GM19023 (cell line): ENCODE results near the gene HEXD.
"Not testable (repeated sequence)": the region's sequence is repeated elsewhere in the genome, so short reads cannot be mapped to it uniquely, and the experiment has no call there.

Experiments used
- ATAC-seq: cut with Tn5 transposase; IDR thresholded peaks from one replicate; pipeline ENCODE4 v1.9.1; 2021; ENCODE audit warnings: mild to moderate bottlenecking, moderate library complexity; ENCODE audit not compliant: unreplicated experiment

HEXD gene

GRCh38 chr17:82396601-82397435 is 21.3 kb upstream of the HEXD start:
- ATAC-seq, result no peak

- ATAC-seq, result no peak
These were observed 20.5 kb upstream of the HEXD start for GRCh38 chr17:82397449-82398335.

- ATAC-seq, result no peak
These were observed 19.1 kb upstream of the HEXD start for GRCh38 chr17:82399041-82399441.

DNA sequence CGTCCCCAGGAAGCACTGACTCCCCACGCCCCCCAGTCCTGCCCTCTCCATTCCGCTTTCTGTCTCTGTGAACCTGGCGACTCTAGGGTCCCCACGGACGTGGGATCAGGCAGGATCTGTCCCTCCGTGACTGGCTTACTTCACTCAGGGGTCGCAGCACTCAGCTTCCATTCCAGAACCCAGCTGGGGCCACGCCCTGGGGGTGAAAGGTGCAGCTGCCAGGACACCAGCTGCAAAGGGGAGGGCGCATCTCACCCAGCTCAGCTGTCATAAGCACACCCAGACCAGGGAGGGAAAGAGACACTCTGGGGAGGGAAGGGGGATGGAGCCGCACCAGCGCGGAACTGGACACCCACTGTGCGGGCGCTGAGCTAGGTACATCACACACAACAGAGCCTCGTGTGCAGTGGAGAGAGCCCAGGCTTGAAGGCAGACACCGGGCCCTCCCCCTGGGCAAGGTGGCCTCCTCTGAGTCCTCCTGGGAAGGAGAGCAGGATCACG is 18.5 kb upstream of the HEXD start:
- ATAC-seq, result no peak

DNA sequence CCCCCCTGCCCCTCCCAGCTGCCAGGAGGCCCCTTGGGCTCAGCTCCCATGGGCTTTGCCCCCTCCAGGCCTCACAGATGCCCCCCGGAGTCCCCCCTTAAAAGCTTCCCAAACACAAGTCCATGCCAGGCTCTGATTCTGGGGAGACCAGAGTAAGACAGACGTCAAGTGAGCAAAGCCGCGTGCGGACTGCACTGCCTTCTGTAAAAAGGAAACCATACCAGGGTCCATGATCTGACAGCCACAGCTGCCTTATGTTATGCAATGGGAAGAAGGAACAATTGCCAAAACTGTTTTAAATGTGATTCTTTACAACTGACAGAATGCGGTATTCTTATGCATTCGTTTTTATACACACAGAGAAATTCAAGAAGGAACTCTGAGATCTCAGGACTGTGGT is 17.9 kb upstream of the HEXD start:
- ATAC-seq, result no peak

DNA sequence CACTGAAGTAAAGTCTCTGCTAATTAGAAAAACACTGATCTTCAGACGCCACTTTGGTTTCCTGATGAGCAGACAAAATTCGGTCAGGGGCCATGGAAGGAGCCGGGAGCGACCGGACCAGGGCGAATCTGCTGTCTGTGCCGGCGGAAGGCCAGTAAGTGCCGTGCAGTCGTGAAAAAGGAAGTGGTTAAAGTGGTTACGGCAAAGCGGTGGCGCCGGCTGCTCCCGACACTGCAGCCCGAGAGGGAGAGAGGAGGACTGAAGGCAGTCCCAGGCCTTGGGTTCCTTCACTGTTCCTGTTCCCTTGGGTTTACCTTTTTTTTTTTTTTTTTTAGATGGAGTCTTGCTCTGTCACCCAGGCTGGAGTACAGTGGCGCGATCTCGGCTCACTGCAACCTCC is 17.3 kb upstream of the HEXD start:
- no peak for ATAC-seq

- ATAC-seq, result peak; percentile 72
These were observed 15.3 kb upstream of the HEXD start for GRCh38 chr17:82402865-82403264.

DNA sequence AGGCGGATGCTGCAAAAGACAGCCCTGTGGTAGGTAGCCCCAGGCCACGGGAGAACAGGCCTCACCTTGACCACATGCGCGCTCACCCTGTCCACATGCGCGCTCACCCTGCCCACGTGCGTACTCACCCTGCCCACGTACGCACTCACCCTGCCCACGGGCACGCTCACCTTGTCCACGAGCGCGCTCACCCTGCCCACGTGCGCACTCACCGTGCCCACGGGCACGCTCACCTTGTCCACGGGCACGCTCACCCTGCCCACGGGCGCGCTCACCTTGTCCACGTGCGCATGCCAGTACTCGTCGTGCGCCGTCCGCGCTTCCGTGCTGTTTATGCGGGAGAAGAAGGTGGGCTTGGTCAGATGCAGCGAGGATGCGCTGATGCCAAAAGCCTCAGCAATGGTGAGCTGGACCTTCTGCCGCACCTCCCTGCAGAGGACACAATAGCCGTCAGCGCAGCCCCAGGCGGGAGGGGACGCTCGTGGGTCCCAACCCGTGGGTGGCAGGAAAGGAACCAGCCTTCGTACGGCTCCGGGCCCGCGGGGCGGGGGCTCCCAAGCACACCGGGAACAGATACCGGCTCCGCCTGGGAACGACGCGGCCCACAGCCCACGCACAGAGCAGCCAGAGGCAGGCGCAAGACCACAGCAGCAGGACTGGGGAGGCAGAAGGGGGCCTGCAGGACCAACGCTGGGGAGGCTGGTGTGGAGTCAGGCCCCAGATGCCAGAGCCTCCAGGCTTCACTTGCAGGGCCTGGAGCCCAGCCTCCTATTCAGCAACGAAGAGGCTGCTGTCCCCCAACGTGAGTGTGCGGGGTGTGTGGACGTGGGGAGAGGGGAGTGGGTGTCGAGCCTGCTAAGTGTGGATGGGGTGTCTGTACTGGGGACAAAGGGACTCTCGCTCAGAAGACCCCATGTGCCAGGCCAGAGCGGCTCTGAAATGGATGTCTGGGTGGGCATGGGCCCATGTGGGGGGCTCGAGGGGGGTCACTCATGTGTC is 14.2 kb upstream of the HEXD start:
- no peak for ATAC-seq

- no peak for ATAC-seq
These were observed 13.1 kb upstream of the HEXD start for GRCh38 chr17:82405051-82405450.

- ATAC-seq, result no peak
These were observed 11.9 kb upstream of the HEXD start for GRCh38 chr17:82406131-82406671.

GRCh38 chr17:82407255-82407654 is 10.9 kb upstream of the HEXD start:
- no peak for ATAC-seq

DNA sequence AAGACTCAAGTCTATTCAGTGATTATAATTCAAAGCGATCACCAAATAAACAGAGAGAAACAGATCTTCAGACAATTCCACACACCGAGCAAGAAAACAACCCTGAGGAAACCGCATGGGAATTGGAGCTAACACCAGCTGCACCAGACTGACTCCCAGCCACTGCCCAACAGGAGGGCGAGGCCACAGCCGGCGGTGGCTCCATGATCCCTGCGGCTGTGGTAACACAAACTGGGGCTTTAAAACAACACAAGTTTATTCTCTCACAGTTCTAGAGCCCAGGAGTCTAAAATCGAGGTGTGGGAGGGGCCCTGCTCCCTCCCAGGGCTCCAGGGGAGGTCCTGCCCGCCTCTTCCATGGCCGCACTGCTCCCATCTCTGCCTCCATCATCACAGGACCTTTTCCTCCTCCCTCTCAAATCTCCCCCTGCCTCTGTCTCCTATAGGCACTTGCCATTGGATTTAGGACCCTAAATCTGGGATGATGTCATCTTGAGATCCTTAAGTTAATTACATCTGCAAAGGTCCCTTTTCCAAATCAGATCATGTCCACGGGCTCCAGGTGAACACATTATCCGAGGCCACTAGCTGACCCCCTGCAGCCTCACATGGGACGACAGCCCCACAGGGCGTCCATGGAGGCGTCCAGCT is 9.7 kb upstream of the HEXD start:
- no peak for ATAC-seq

- no peak for ATAC-seq
These were observed 9.2 kb upstream of the HEXD start for GRCh38 chr17:82408938-82409318.

GRCh38 chr17:82410014-82410716 is 8.0 kb upstream of the HEXD start:
- ATAC-seq, result no peak

GRCh38 chr17:82411396-82412053 is 6.6 kb upstream of the HEXD start:
- no peak for ATAC-seq

DNA sequence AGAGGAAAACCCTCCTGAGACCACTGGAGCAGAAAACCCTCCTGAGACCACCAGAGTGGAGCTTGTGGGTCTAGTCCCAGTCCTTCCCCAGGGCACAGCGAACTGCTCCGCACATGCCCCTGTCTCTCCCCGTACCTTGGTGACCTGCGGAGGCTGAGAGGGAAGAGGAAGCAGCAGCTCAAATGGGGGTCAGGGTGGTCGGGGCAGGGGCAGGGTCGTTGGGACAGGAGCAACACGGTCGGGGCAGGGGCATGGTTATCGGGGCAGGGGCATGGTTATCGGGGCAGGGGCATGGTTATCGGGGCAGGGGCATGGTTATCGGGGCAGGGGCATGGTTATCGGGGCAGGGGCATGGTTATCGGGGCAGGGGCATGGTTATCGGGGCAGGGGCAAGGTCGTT is 6.1 kb upstream of the HEXD start:
- not testable (repeated sequence) for ATAC-seq

DNA sequence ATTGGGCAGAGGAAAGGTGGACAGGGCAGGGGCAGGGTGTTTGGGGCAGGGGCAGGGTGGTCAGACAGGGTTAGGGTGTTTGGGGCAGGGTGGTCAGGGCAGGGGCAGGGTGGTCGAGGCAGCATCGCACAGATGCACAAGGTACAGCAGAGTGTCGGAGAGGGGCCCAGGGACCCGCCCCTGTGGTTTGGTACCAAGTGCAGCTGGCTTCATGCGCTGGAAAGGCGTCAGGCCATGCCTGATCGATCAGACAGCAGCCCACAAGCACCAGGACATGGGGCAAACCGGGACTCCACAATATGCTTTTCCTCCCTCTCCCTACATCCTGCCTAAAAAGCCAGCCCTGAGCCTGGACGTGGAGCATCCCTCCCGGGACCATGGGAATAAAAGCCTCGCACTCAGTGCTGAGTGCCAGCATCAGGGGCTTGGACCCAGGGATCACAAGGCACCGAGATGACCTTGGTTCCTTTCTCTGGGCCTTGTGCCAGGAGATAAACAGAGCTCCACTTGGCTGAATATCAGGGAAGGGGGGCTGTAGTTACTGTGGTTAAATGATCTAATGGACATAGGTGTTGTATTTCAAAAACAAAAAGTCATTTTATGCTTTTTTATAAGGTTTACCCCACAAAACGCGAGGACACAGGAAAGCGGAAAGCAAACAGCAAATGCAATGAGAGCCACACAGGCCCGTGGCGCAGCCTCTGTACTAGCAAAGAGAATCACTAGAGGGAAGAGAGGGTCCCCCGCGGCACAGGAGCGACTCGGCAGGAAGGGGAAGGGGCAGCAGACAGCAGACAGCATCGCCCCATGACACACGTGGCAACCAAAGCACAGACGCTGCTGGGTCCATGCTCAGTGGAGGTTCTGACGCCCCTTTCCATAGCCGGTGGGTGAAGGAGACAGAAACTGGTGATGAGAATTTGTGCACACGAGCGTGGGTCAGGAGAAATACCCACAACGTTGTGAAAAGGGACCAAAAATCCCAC is 5.3 kb upstream of the HEXD start:
- ATAC-seq, result no peak
